HepG2 (cell line): Measurements from ENCODE around the gene PAIP2. TPM values are rescaled to one million over a fixed set of nuclear protein-coding genes. Genes with fewer than 3 reads are reported as not detected.

ENCODE experiments used
- AFF4 ChIP-seq: sonication (generic); formaldehyde crosslinking; IDR thresholded peaks from 2 replicates; pipeline ENCODE4 v1.4.0; 2020; ENCODE audit warnings: missing genetic modification reagents
- GFI1 ChIP-seq: sonication (generic); formaldehyde crosslinking; IDR thresholded peaks from 2 replicates; pipeline ENCODE4 v1.5.0; 2020; ENCODE audit warnings: missing genetic modification reagents, mild to moderate bottlenecking, borderline replicate concordance
- HNRNPH1 ChIP-seq: fragments of 200-400 bp; formaldehyde crosslinking; optimal IDR thresholded peaks from 2 replicates; pipeline ENCODE3; 2017; ENCODE audit warnings: mild to moderate bottlenecking, low read depth, low read length
- HNRNPL ChIP-seq: fragments of 200-400 bp; formaldehyde crosslinking; IDR thresholded peaks from 2 replicates; pipeline ENCODE4 v1.6.1; 2017; ENCODE audit warnings: mild to moderate bottlenecking, low read depth, low read length
- HOXA9 ChIP-seq: sonication (generic); formaldehyde crosslinking; IDR thresholded peaks from 2 replicates; pipeline ENCODE4 v1.8.1; 2022; ENCODE audit warnings: missing genetic modification reagents, mild to moderate bottlenecking, moderate library complexity, borderline replicate concordance
- ISX ChIP-seq: sonication (generic); formaldehyde crosslinking; conservative IDR thresholded peaks from 2 replicates; pipeline ENCODE4 v1.5.0; 2020; ENCODE audit warnings: missing genetic modification reagents
- JARID2 ChIP-seq: sonication (generic); formaldehyde crosslinking; IDR thresholded peaks from 2 replicates; pipeline ENCODE4 v1.8.1; 2023; ENCODE audit warnings: missing genetic modification reagents, inconsistent platforms; ENCODE audit not compliant: insufficient replicate concordance
- JUNB ChIP-seq: sonication (generic); formaldehyde crosslinking; IDR thresholded peaks from 2 replicates; pipeline ENCODE4 v1.8.0; 2022; ENCODE audit warnings: missing genetic modification reagents, mild to moderate bottlenecking, borderline replicate concordance
- MED13 ChIP-seq: sonication (generic); formaldehyde crosslinking; IDR thresholded peaks from 2 replicates; pipeline ENCODE4 v1.5.0; 2020; ENCODE audit warnings: missing genetic modification reagents
- MIER3 ChIP-seq: IDR thresholded peaks from 2 replicates; pipeline ENCODE4 v1.6.1; 2016; ENCODE audit warnings: missing compliant biosample characterization, borderline replicate concordance
- MXD4 ChIP-seq: IDR thresholded peaks from 2 replicates; pipeline ENCODE4 v1.6.1; 2016; ENCODE audit warnings: mild to moderate bottlenecking, missing biosample characterization, missing genetic modification reagents
- MYNN ChIP-seq: sonication (generic); formaldehyde crosslinking; IDR thresholded peaks from 2 replicates; pipeline ENCODE4 v1.4.0; 2020; ENCODE audit warnings: mild to moderate bottlenecking, low read depth, missing genetic modification reagents
- NBN ChIP-seq: fragments of 450-650 bp; conservative IDR thresholded peaks from 2 replicates; pipeline ENCODE4 v1.6.1; 2017
- POLR2AphosphoS5 ChIP-seq: IDR thresholded peaks from 2 replicates; pipeline ENCODE4 v1.6.1; 2012; ENCODE audit warnings: low read depth, low read length
- SAFB2 ChIP-seq: sonication (generic); formaldehyde crosslinking; IDR thresholded peaks from 2 replicates; pipeline ENCODE4 v1.5.1; 2020; ENCODE audit warnings: missing genetic modification reagents, low read depth, mild to moderate bottlenecking, borderline replicate concordance
- ZFX ChIP-seq: sonication (generic); formaldehyde crosslinking; IDR thresholded peaks from 2 replicates; pipeline ENCODE4 v1.4.0; 2020; ENCODE audit warnings: mild to moderate bottlenecking, low read depth, missing genetic modification reagents, moderate library complexity
- ZNF12 ChIP-seq: sonication (generic); formaldehyde crosslinking; IDR thresholded peaks from 2 replicates; pipeline ENCODE4 v1.5.0; 2020; ENCODE audit warnings: missing genetic modification reagents
- ZNF234 ChIP-seq: sonication (generic); formaldehyde crosslinking; conservative IDR thresholded peaks from 2 replicates; pipeline ENCODE4 v1.5.1; 2020; ENCODE audit warnings: mild to moderate bottlenecking, missing genetic modification reagents
- ZNF354B ChIP-seq: sonication (generic); formaldehyde crosslinking; IDR thresholded peaks from 2 replicates; pipeline ENCODE4 v1.8.0; 2022; ENCODE audit warnings: mild to moderate bottlenecking, missing genetic modification reagents
- ZNF644 ChIP-seq: IDR thresholded peaks from 2 replicates; pipeline ENCODE4 v1.6.1; 2016; ENCODE audit warnings: low read depth
- ZSCAN20 ChIP-seq: sonication (generic); formaldehyde crosslinking; IDR thresholded peaks from 2 replicates; pipeline ENCODE4 v1.4.0; 2020; ENCODE audit warnings: missing genetic modification reagents, mild to moderate bottlenecking, borderline replicate concordance
- polyA plus RNA-seq, 8 experiments: library from polyadenylated mRNA; depleted of rRNA in 3 of 8; stranded (reverse) in 7 of 8; unstranded in 1 of 8; fragments of >200 nt; fragmentation: Illumina TruSeq in 4 of 8; extraction: Trizol in 4 of 8; gene quantifications; 2 replicates each; pipeline versions ENCODE4 v1.2.1 to v1.2.3, GENCODE V29; 2011 to 2016; ENCODE audit warnings: low read depth in 4 of 8, missing spikeins in 1 of 8, mixed read lengths in 1 of 8; ENCODE audit not compliant: insufficient read depth in 1 of 8
- total RNA-seq, 5 experiments: library from RNA; depleted of rRNA; stranded (reverse); fragments of >200 nt; fragmentation: Illumina TruSeq; extraction: Trizol; gene quantifications; 2 replicates each; pipeline ENCODE4 v1.2.3, GENCODE V29; 2016; ENCODE audit warnings: low read depth in 1 of 5
- TF ChIP-seq, protein P1 (sequence below): sonication (generic); formaldehyde crosslinking; IDR thresholded peaks from 2 replicates; pipeline ENCODE4 v1.4.0; 2020; ENCODE audit warnings: missing genetic modification reagents, borderline replicate concordance
- TF ChIP-seq, protein P2 (sequence below): sonication (generic); formaldehyde crosslinking; IDR thresholded peaks from 2 replicates; pipeline ENCODE4 v1.4.0; 2020; ENCODE audit warnings: mild to moderate bottlenecking, missing genetic modification reagents

The PAIP2 gene
- total and polyA plus RNA-seq, 2 of the 13 experiments (the other 11 are each of a cell fraction or from before 2014, with no cell fraction given), result 61.5 to 76.3 TPM

- TF ChIP-seq, protein P1, sequence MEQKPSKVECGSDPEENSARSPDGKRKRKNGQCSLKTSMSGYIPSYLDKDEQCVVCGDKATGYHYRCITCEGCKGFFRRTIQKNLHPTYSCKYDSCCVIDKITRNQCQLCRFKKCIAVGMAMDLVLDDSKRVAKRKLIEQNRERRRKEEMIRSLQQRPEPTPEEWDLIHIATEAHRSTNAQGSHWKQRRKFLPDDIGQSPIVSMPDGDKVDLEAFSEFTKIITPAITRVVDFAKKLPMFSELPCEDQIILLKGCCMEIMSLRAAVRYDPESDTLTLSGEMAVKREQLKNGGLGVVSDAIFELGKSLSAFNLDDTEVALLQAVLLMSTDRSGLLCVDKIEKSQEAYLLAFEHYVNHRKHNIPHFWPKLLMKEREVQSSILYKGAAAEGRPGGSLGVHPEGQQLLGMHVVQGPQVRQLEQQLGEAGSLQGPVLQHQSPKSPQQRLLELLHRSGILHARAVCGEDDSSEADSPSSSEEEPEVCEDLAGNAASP (CRISPR knock-in tag), result no peak
- TF ChIP-seq SAFB2 (CRISPR knock-in tag) (no peak), ZNF354B (CRISPR knock-in tag) (no peak), NBN (no peak), ZSCAN20 (CRISPR knock-in tag) (no peak), ISX (CRISPR knock-in tag) (no peak), JUNB (CRISPR knock-in tag) (no peak), HOXA9 (CRISPR knock-in tag) (peak; percentile 16; the same call in 1 of the 2 replicates), MIER3 (CRISPR knock-in tag) (0 out of 2 replicates have a peak, but pooled peaks have one; percentile 12), ZNF234 (CRISPR knock-in tag) (0 out of 2 replicates have a peak, but pooled peaks have one; percentile 30), POLR2AphosphoS5 (peak; percentile 88), AFF4 (CRISPR knock-in tag) (0 out of 2 replicates have a peak, but pooled peaks have one; percentile 49), MXD4 (CRISPR knock-in tag) (peak; percentile 65; the same call in 1 of the 2 replicates), ZNF644 (CRISPR knock-in tag) (no peak), MYNN (CRISPR knock-in tag) (no peak), HNRNPL (0 out of 2 replicates have a peak, but pooled peaks have one; percentile 20), JARID2 (CRISPR knock-in tag) (peak; percentile 54), ZFX (CRISPR knock-in tag) (peak; percentile 90), MED13 (CRISPR knock-in tag) (no peak), ZNF12 (CRISPR knock-in tag) (no peak), HNRNPH1 (no peak), GFI1 (CRISPR knock-in tag) (no peak)
- TF ChIP-seq, protein P2, sequence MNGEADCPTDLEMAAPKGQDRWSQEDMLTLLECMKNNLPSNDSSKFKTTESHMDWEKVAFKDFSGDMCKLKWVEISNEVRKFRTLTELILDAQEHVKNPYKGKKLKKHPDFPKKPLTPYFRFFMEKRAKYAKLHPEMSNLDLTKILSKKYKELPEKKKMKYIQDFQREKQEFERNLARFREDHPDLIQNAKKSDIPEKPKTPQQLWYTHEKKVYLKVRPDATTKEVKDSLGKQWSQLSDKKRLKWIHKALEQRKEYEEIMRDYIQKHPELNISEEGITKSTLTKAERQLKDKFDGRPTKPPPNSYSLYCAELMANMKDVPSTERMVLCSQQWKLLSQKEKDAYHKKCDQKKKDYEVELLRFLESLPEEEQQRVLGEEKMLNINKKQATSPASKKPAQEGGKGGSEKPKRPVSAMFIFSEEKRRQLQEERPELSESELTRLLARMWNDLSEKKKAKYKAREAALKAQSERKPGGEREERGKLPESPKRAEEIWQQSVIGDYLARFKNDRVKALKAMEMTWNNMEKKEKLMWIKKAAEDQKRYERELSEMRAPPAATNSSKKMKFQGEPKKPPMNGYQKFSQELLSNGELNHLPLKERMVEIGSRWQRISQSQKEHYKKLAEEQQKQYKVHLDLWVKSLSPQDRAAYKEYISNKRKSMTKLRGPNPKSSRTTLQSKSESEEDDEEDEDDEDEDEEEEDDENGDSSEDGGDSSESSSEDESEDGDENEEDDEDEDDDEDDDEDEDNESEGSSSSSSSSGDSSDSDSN (CRISPR knock-in tag), result peak; percentile 58
These were observed at the start of gene PAIP2 (continued) for GRCh38 chr5:139341689-139342422.
